Mesendoderm (in vitro differentiated cells): ENCODE measurements around the gene MPP7.
A peak's percentile ranks its signal among the peaks of the same experiment; 100 is the strongest.
"Not testable (repeated sequence)": the region's sequence is repeated elsewhere in the genome, so short reads cannot be mapped to it uniquely, and the experiment has no call there.

Experiments used
- DNase-seq: peaks from one replicate; pipeline ENCODE4 v3.0.0; 2013
- H2AK5ac ChIP-seq: 2 replicates; pipeline ENCODE4 v1.6.1; 2013; ENCODE audit warnings: low read length, inconsistent platforms
- H2BK120ac ChIP-seq: 2 replicates; pipeline ENCODE4 v1.6.1; 2013; ENCODE audit warnings: low read depth, mild to moderate bottlenecking, low read length, moderate library complexity, mixed read lengths
- H2BK15ac ChIP-seq: replicated peaks from 2 replicates; pipeline ENCODE4 v1.6.1; 2013; ENCODE audit warnings: low read depth, mild to moderate bottlenecking, moderate library complexity
- H2BK5ac ChIP-seq: 2 replicates; pipeline ENCODE4 v1.6.1; 2013; ENCODE audit warnings: low read length, inconsistent platforms
- H3K18ac ChIP-seq: 2 replicates; pipeline ENCODE4 v1.6.1; 2013; ENCODE audit warnings: mild to moderate bottlenecking, low read length, mixed read lengths
- H3K23ac ChIP-seq: one replicate; pipeline ENCODE4 v1.6.1; 2013; ENCODE audit warnings: low read length
- H3K27ac ChIP-seq: 2 replicates; pipeline ENCODE4 v1.5.1; 2013; ENCODE audit warnings: low read depth, mild to moderate bottlenecking, inconsistent platforms, low read length, moderate library complexity
- H3K27me3 ChIP-seq: 2 replicates; pipeline ENCODE4 v1.6.1; 2013; ENCODE audit warnings: low read length, control low read depth, mild to moderate bottlenecking, inconsistent platforms; ENCODE audit not compliant: insufficient read depth, poor library complexity
- H3K36me3 ChIP-seq: 2 replicates; pipeline ENCODE4 v1.6.1; 2013; ENCODE audit warnings: low read length, inconsistent platforms; ENCODE audit not compliant: control insufficient read depth, insufficient read depth
- H3K4ac ChIP-seq: one replicate; pipeline ENCODE4 v1.6.1; 2013; ENCODE audit warnings: low read depth, mild to moderate bottlenecking, low read length, moderate library complexity
- H3K4me1 ChIP-seq: 2 replicates; pipeline ENCODE4 v1.6.1; 2013; ENCODE audit warnings: low read depth, low read length, inconsistent platforms; ENCODE audit not compliant: control insufficient read depth
- H3K4me2 ChIP-seq: 2 replicates; pipeline ENCODE4 v1.6.1; 2013; ENCODE audit warnings: low read length
- H3K4me3 ChIP-seq: 2 replicates; pipeline ENCODE4 v1.5.1; 2013; ENCODE audit warnings: mild to moderate bottlenecking, low read length
- H3K56ac ChIP-seq: one replicate; pipeline ENCODE4 v1.6.1; 2013; ENCODE audit warnings: low read length
- H3K79me1 ChIP-seq: 2 replicates; pipeline ENCODE4 v1.6.1; 2013; ENCODE audit warnings: low read length, inconsistent platforms
- H3K79me2 ChIP-seq: 2 replicates; pipeline ENCODE4 v1.6.1; 2013; ENCODE audit warnings: mild to moderate bottlenecking, low read length; ENCODE audit not compliant: control insufficient read depth, insufficient read depth
- H3K9ac ChIP-seq: 2 replicates; pipeline ENCODE4 v1.6.1; 2013; ENCODE audit warnings: low read length, inconsistent platforms
- H4K5ac ChIP-seq: one replicate; pipeline ENCODE4 v1.6.1; 2013; ENCODE audit warnings: low read length
- H4K8ac ChIP-seq: one replicate; pipeline ENCODE4 v1.6.1; 2013; ENCODE audit warnings: low read depth, mild to moderate bottlenecking, control low read depth, low read length, moderate library complexity
- WGBS: extraction: QIAGEN DNeasy Blood & Tissue Kit; methylation state at CpG from one replicate; pipeline ENCODE4 v1.1.7; 2013; ENCODE audit warnings: low lambda C conversion rate, missing lambda C conversion rate; ENCODE audit not compliant: insufficient coverage; ENCODE audit errors: extremely low coverage; 5-methylcytosine and 5-hydroxymethylcytosine counted together

Gene MPP7

GRCh38 chr10:28326516-28327490 is 23.9 kb upstream of the MPP7 start:
- H3K9ac ChIP-seq = no peak overlapping the region

GRCh38 chr10:28320799-28321198 is 17.9 kb upstream of the MPP7 start:
- no peaks in the 10 kb centered on the region for H3K79me2 ChIP-seq
- no peaks in the 10 kb centered on the region for H3K4me1 ChIP-seq

More at GRCh38 chr10:28326516-28327490, 23.9 kb upstream of the MPP7 start:
- Histone ChIP-seq H3K4me1 (no peaks in the 10 kb centered on the region), H3K27ac (no peak overlapping the region), H2AK5ac (no peak overlapping the region), H3K79me1 (no peaks in the 10 kb centered on the region), H3K4me2 (no peak overlapping the region), H3K4ac (no peak overlapping the region), H4K8ac (no peak overlapping the region), H2BK15ac (no peak overlapping the region), H3K36me3 (no peaks in the 10 kb centered on the region), H4K5ac (no peak overlapping the region), H3K79me2 (no peaks in the 10 kb centered on the region), H3K18ac (no peak overlapping the region), H3K4me3 (no peak overlapping the region), H3K56ac (no peak overlapping the region), H2BK120ac (no peak overlapping the region), H3K27me3 (no peaks in the 10 kb centered on the region), H3K23ac (no peak overlapping the region), H2BK5ac (no peak overlapping the region)
- DNase-seq = peak; percentile 43
- no CpG with 5 or more reads among the region's 10 CpGs for WGBS

GRCh38 chr10:28320090-28320489 is 17.2 kb upstream of the MPP7 start:
- no peaks in the 10 kb centered on the region for H3K79me2 ChIP-seq
- H3K4me1 ChIP-seq = no peaks in the 10 kb centered on the region
- H3K23ac ChIP-seq = no peak overlapping the region
- DNase-seq = no peak
- no peak overlapping the region for H3K4me2 ChIP-seq
- no peak overlapping the region for H3K4ac ChIP-seq
- H2AK5ac ChIP-seq = no peak overlapping the region
- no peak overlapping the region for H3K27ac ChIP-seq
- H3K79me1 ChIP-seq = no peaks in the 10 kb centered on the region
- no peaks in the 10 kb centered on the region for H3K36me3 ChIP-seq
- H2BK15ac ChIP-seq = no peak overlapping the region
- WGBS = no CpG with 5 or more reads among the region's 3 CpGs
- H3K27me3 ChIP-seq = no peaks in the 10 kb centered on the region
- no peak overlapping the region for H3K4me3 ChIP-seq
- H3K56ac ChIP-seq = no peak overlapping the region
- H4K8ac ChIP-seq = no peak overlapping the region
- no peak overlapping the region for H2BK120ac ChIP-seq
- H3K9ac ChIP-seq = no peak overlapping the region
- H2BK5ac ChIP-seq = no peak overlapping the region
- H3K18ac ChIP-seq = no peak overlapping the region
- H4K5ac ChIP-seq = no peak overlapping the region

More at GRCh38 chr10:28320799-28321198, 17.9 kb upstream of the MPP7 start:
- H3K27me3 ChIP-seq = no peaks in the 10 kb centered on the region
- no peak overlapping the region for H2BK5ac ChIP-seq
- H2AK5ac ChIP-seq = no peak overlapping the region
- no peak overlapping the region for H3K27ac ChIP-seq
- H2BK15ac ChIP-seq = no peak overlapping the region
- no peak overlapping the region for H3K23ac ChIP-seq
- H3K4me2 ChIP-seq = no peak overlapping the region
- H4K5ac ChIP-seq = no peak overlapping the region
- H3K56ac ChIP-seq = no peak overlapping the region
- WGBS = no CpG with 5 or more reads among the region's 4 CpGs
- no peak for DNase-seq
- no peak overlapping the region for H4K8ac ChIP-seq
- H3K9ac ChIP-seq = no peak overlapping the region
- H3K36me3 ChIP-seq = no peaks in the 10 kb centered on the region
- H3K4me3 ChIP-seq = no peak overlapping the region
- H3K79me1 ChIP-seq = no peaks in the 10 kb centered on the region
- no peak overlapping the region for H3K18ac ChIP-seq
- H3K4ac ChIP-seq = no peak overlapping the region
- H2BK120ac ChIP-seq = no peak overlapping the region

- not testable (repeated sequence) for H2BK15ac ChIP-seq, H3K4me3 ChIP-seq, DNase-seq
These were observed 16.2 kb upstream of the MPP7 start for GRCh38 chr10:28319061-28319460.

GRCh38 chr10:28318626-28319025 is 15.8 kb upstream of the MPP7 start:
- Histone ChIP-seq H2BK120ac (no peak overlapping the region), H3K4me1 (no peaks in the 10 kb centered on the region), H3K4me2 (no peak overlapping the region), H2AK5ac (no peak overlapping the region), H4K5ac (no peak overlapping the region), H3K4me3 (no peak overlapping the region), H4K8ac (no peak overlapping the region), H2BK15ac (no peak overlapping the region), H3K27ac (no peak overlapping the region), H3K56ac (no peak overlapping the region), H3K18ac (no peak overlapping the region), H3K9ac (no peak overlapping the region), H2BK5ac (no peak overlapping the region), H3K27me3 (no peaks in the 10 kb centered on the region), H3K36me3 (no peaks in the 10 kb centered on the region), H3K23ac (no peak overlapping the region), H3K79me1 (no peaks in the 10 kb centered on the region), H3K4ac (no peak overlapping the region), H3K79me2 (no peaks in the 10 kb centered on the region)
- no peak for DNase-seq
- WGBS = no CpG with 5 or more reads among the region's 1 CpG

More at GRCh38 chr10:28319061-28319460, 16.2 kb upstream of the MPP7 start:
- not testable (repeated sequence) for H3K27me3 ChIP-seq, H3K36me3 ChIP-seq, H4K5ac ChIP-seq, H3K23ac ChIP-seq, H3K79me1 ChIP-seq, H2BK5ac ChIP-seq, H2BK120ac ChIP-seq, H4K8ac ChIP-seq, H2AK5ac ChIP-seq, H3K27ac ChIP-seq, H3K56ac ChIP-seq, H3K9ac ChIP-seq, H3K4me1 ChIP-seq, H3K4ac ChIP-seq, H3K18ac ChIP-seq, H3K4me2 ChIP-seq, H3K79me2 ChIP-seq
